Measurements from ENCODE around the gene MAP1LC3A. TPM values are rescaled to one million over a fixed set of nuclear protein-coding genes. Genes with fewer than 3 reads are reported as not detected.
A peak's percentile ranks its signal among the peaks of the same experiment; 100 is the strongest.

Gene MAP1LC3A
- total RNA-seq, 1 donor from 2014 or later, result 11.0 TPM

- Histone ChIP-seq H3K4me1 (ENCODE audit: control insufficient read depth in 3 of 3, insufficient read depth in 3 of 3, low read length in 3 of 3) (no peaks in the 10 kb centered on the region), H3K9me3 (ENCODE audit: control insufficient read depth in 3 of 3, low read length in 3 of 3) (no peaks in the 10 kb centered on the region), H3K9ac (ENCODE audit: low read depth in 1 of 3, low read length in 3 of 3) (no peak overlapping the region), H3K27me3 (ENCODE audit: control insufficient read depth in 3 of 3, insufficient read depth in 3 of 3, low read length in 3 of 3) (no peaks in the 10 kb centered on the region), H3K36me3 (ENCODE audit: control insufficient read depth in 3 of 3, insufficient read depth in 3 of 3, low read length in 3 of 3) (peaks cover 31 to 47% (median 32%) of the 10 kb centered on the region in 3 donors), H3K27ac (ENCODE audit: low read depth, low read length) (no peak overlapping the region), H3K4me3 (ENCODE audit: low read length in 3 of 3) (no peak overlapping the region)
These were observed 12.4 kb downstream of the MAP1LC3A start for GRCh38 chr20:34570859-34571306.

GRCh38 chr20:34571753-34572152 is 13.2 kb downstream of the MAP1LC3A start:
- no peak overlapping the region for H3K4me3 ChIP-seq (ENCODE audit: low read length in 3 of 3)
- peaks cover 29 to 43% (median 32%) of the 10 kb centered on the region in 3 donors for H3K36me3 ChIP-seq (ENCODE audit: control insufficient read depth in 3 of 3, insufficient read depth in 3 of 3, low read length in 3 of 3)
- H3K4me1 ChIP-seq (ENCODE audit: control insufficient read depth in 3 of 3, insufficient read depth in 3 of 3, low read length in 3 of 3), result no peaks in the 10 kb centered on the region
- no peaks in the 10 kb centered on the region for H3K9me3 ChIP-seq (ENCODE audit: control insufficient read depth in 3 of 3, low read length in 3 of 3)
- H3K27me3 ChIP-seq (ENCODE audit: control insufficient read depth in 3 of 3, insufficient read depth in 3 of 3, low read length in 3 of 3), result no peaks in the 10 kb centered on the region
- H3K9ac ChIP-seq (ENCODE audit: low read depth in 1 of 3, low read length in 3 of 3), result no peak overlapping the region
- no peak overlapping the region for H3K27ac ChIP-seq (ENCODE audit: low read depth, low read length)

GRCh38 chr20:34573541-34574300 is 15.2 kb downstream of the MAP1LC3A start:
- Histone ChIP-seq H3K4me3 (ENCODE audit: low read length in 3 of 3) (no peak overlapping the region), H3K9me3 (ENCODE audit: control insufficient read depth in 3 of 3, low read length in 3 of 3) (no peaks in the 10 kb centered on the region), H3K4me1 (ENCODE audit: control insufficient read depth in 3 of 3, insufficient read depth in 3 of 3, low read length in 3 of 3) (peaks cover 10 to 13% (median 10%) of the 10 kb centered on the region in 3 donors), H3K27ac (ENCODE audit: low read depth, low read length) (no peak overlapping the region), H3K36me3 (ENCODE audit: control insufficient read depth in 3 of 3, insufficient read depth in 3 of 3, low read length in 3 of 3) (peaks cover 23 to 34% (median 29%) of the 10 kb centered on the region in 3 donors), H3K27me3 (ENCODE audit: control insufficient read depth in 3 of 3, insufficient read depth in 3 of 3, low read length in 3 of 3) (no peaks in the 10 kb centered on the region), H3K9ac (ENCODE audit: low read depth in 1 of 3, low read length in 3 of 3) (no peak overlapping the region)

- H3K9me3 ChIP-seq (ENCODE audit: control insufficient read depth in 3 of 3, low read length in 3 of 3), result no peaks in the 10 kb centered on the region
- no peaks in the 10 kb centered on the region for H3K27me3 ChIP-seq (ENCODE audit: control insufficient read depth in 3 of 3, insufficient read depth in 3 of 3, low read length in 3 of 3)
- no peak overlapping the region for H3K27ac ChIP-seq (ENCODE audit: low read depth, low read length)
- no peak overlapping the region for H3K9ac ChIP-seq (ENCODE audit: low read depth in 1 of 3, low read length in 3 of 3)
- H3K4me1 ChIP-seq (ENCODE audit: control insufficient read depth in 3 of 3, insufficient read depth in 3 of 3, low read length in 3 of 3), result peaks cover 17 to 20% (median 17%) of the 10 kb centered on the region in 3 donors
- no peak overlapping the region for H3K4me3 ChIP-seq (ENCODE audit: low read length in 3 of 3)
- peaks cover 22 to 35% (median 29%) of the 10 kb centered on the region in 3 donors for H3K36me3 ChIP-seq (ENCODE audit: control insufficient read depth in 3 of 3, insufficient read depth in 3 of 3, low read length in 3 of 3)
These were observed 15.9 kb downstream of the MAP1LC3A start for GRCh38 chr20:34574426-34574825.

DNA sequence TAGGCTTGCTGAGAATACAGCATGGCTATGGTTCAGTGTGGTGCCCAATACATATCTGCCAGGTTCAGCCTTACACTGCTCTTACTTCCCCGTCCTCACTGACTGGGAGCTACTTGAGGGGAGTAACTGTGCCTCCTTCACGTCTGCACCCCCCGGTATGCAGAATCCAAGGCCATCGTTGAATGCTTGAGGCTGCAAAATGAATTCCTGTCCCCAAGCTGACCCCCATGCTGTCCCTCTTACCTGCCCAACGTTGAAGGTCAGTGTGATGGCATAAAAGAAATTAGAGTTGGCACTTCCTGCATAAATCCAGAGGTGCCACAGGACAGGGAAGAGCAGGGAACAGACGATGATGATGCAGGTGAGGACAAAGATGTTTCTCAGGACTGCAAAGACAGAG is 16.3 kb downstream of the MAP1LC3A start:
- Histone ChIP-seq H3K9me3 (ENCODE audit: control insufficient read depth in 3 of 3, low read length in 3 of 3) (no peaks in the 10 kb centered on the region), H3K36me3 (ENCODE audit: control insufficient read depth in 3 of 3, insufficient read depth in 3 of 3, low read length in 3 of 3) (peaks cover 22 to 34% (median 29%) of the 10 kb centered on the region in 3 donors)

DNA sequence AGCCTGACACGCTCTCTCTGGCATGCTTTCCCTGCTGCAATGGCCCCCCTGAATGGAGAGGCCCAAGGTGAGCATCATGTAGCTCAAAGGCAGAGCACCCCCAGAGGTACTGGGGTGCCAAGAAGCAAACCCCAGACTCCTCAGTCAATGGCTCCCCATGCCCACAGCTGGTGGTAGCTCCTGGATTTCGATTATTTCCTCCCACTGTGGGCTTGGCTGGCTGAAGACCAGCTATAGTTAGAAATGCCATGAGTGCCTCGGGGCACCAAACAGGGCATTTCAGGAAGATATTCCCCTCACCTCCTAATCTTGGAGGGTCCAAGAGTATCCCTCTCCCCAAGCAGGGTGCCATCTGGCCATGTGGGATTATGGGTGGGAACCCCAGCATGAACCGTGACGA is 16.8 kb downstream of the MAP1LC3A start:
- Histone ChIP-seq H3K4me3 (ENCODE audit: low read length in 3 of 3) (no peak overlapping the region), H3K9ac (ENCODE audit: low read depth in 1 of 3, low read length in 3 of 3) (no peak overlapping the region), H3K9me3 (ENCODE audit: control insufficient read depth in 3 of 3, low read length in 3 of 3) (no peaks in the 10 kb centered on the region), H3K36me3 (ENCODE audit: control insufficient read depth in 3 of 3, insufficient read depth in 3 of 3, low read length in 3 of 3) (peaks cover 23 to 31% (median 31%) of the 10 kb centered on the region in 3 donors), H3K27ac (ENCODE audit: low read depth, low read length) (no peak overlapping the region), H3K4me1 (ENCODE audit: control insufficient read depth in 3 of 3, insufficient read depth in 3 of 3, low read length in 3 of 3) (peaks cover 18 to 22% (median 22%) of the 10 kb centered on the region in 3 donors), H3K27me3 (ENCODE audit: control insufficient read depth in 3 of 3, insufficient read depth in 3 of 3, low read length in 3 of 3) (no peaks in the 10 kb centered on the region)

More for the DNA sequence above, 16.3 kb downstream of the MAP1LC3A start:
- Histone ChIP-seq H3K27ac (ENCODE audit: low read depth, low read length) (no peak overlapping the region), H3K27me3 (ENCODE audit: control insufficient read depth in 3 of 3, insufficient read depth in 3 of 3, low read length in 3 of 3) (no peaks in the 10 kb centered on the region), H3K4me1 (ENCODE audit: control insufficient read depth in 3 of 3, insufficient read depth in 3 of 3, low read length in 3 of 3) (peaks cover 18 to 22% (median 20%) of the 10 kb centered on the region in 3 donors), H3K9ac (ENCODE audit: low read depth in 1 of 3, low read length in 3 of 3) (no peak overlapping the region), H3K4me3 (ENCODE audit: low read length in 3 of 3) (no peak overlapping the region)

- Histone ChIP-seq H3K4me1 (ENCODE audit: control insufficient read depth in 3 of 3, insufficient read depth in 3 of 3, low read length in 3 of 3) (peaks cover 18 to 22% (median 22%) of the 10 kb centered on the region in 3 donors), H3K27me3 (ENCODE audit: control insufficient read depth in 3 of 3, insufficient read depth in 3 of 3, low read length in 3 of 3) (no peaks in the 10 kb centered on the region), H3K9me3 (ENCODE audit: control insufficient read depth in 3 of 3, low read length in 3 of 3) (no peaks in the 10 kb centered on the region), H3K4me3 (ENCODE audit: low read length in 3 of 3) (no peak overlapping the region), H3K36me3 (ENCODE audit: control insufficient read depth in 3 of 3, insufficient read depth in 3 of 3, low read length in 3 of 3) (peaks cover 25 to 36% (median 31%) of the 10 kb centered on the region in 3 donors), H3K27ac (ENCODE audit: low read depth, low read length) (no peak overlapping the region), H3K9ac (ENCODE audit: low read depth in 1 of 3, low read length in 3 of 3) (no peak overlapping the region)
These were observed 17.2 kb downstream of the MAP1LC3A start for GRCh38 chr20:34575756-34576155.

GRCh38 chr20:34577061-34577460 is 18.5 kb downstream of the MAP1LC3A start:
- peaks cover 23 to 33% (median 25%) of the 10 kb centered on the region in 3 donors for H3K36me3 ChIP-seq (ENCODE audit: control insufficient read depth in 3 of 3, insufficient read depth in 3 of 3, low read length in 3 of 3)
- no peak overlapping the region for H3K9ac ChIP-seq (ENCODE audit: low read depth in 1 of 3, low read length in 3 of 3)
- no peaks in the 10 kb centered on the region for H3K27me3 ChIP-seq (ENCODE audit: control insufficient read depth in 3 of 3, insufficient read depth in 3 of 3, low read length in 3 of 3)
- no peak overlapping the region for H3K4me3 ChIP-seq (ENCODE audit: low read length in 3 of 3)
- H3K27ac ChIP-seq (ENCODE audit: low read depth, low read length), result no peak overlapping the region
- no peaks in the 10 kb centered on the region for H3K9me3 ChIP-seq (ENCODE audit: control insufficient read depth in 3 of 3, low read length in 3 of 3)
- peaks cover 24 to 31% (median 29%) of the 10 kb centered on the region in 3 donors for H3K4me1 ChIP-seq (ENCODE audit: control insufficient read depth in 3 of 3, insufficient read depth in 3 of 3, low read length in 3 of 3)

DNA sequence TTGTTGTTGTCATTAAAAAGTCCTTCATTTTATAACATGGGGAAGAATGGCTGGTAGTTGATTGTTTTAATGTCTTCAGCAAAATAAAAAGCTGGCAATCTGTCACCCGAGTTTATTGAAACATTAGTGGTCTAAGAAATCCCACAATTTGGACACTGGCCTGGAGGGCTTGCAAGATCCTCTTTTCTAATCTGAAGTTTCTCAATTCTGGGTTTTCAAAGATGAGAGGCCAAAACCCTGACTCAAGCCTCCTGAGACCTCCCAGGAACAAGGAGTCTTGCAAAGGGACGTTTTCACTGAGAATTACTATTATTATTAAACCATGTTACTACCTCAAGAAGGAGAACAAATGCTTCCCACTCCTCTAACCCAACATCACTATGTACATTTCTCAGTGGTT is 19.5 kb downstream of the MAP1LC3A start:
- Histone ChIP-seq H3K9me3 (ENCODE audit: control insufficient read depth in 3 of 3, low read length in 3 of 3) (no peaks in the 10 kb centered on the region), H3K27ac (ENCODE audit: low read depth, low read length) (no peak overlapping the region), H3K27me3 (ENCODE audit: control insufficient read depth in 3 of 3, insufficient read depth in 3 of 3, low read length in 3 of 3) (no peaks in the 10 kb centered on the region), H3K4me1 (ENCODE audit: control insufficient read depth in 3 of 3, insufficient read depth in 3 of 3, low read length in 3 of 3) (peaks cover 24 to 35% (median 35%) of the 10 kb centered on the region in 3 donors), H3K4me3 (ENCODE audit: low read length in 3 of 3) (no peak overlapping the region), H3K36me3 (ENCODE audit: control insufficient read depth in 3 of 3, insufficient read depth in 3 of 3, low read length in 3 of 3) (peaks cover 23 to 32% (median 25%) of the 10 kb centered on the region in 3 donors), H3K9ac (ENCODE audit: low read depth in 1 of 3, low read length in 3 of 3) (peak overlapping the region; percentile 1 to 58 (median 35))

GRCh38 chr20:34578521-34578920 is 20.0 kb downstream of the MAP1LC3A start:
- Histone ChIP-seq H3K27ac (ENCODE audit: low read depth, low read length) (peak overlapping the region; percentile 46), H3K9me3 (ENCODE audit: control insufficient read depth in 3 of 3, low read length in 3 of 3) (no peaks in the 10 kb centered on the region), H3K9ac (ENCODE audit: low read depth in 1 of 3, low read length in 3 of 3) (peak overlapping the region; percentile 35 to 62 (median 58)), H3K27me3 (ENCODE audit: control insufficient read depth in 3 of 3, insufficient read depth in 3 of 3, low read length in 3 of 3) (no peaks in the 10 kb centered on the region), H3K36me3 (ENCODE audit: control insufficient read depth in 3 of 3, insufficient read depth in 3 of 3, low read length in 3 of 3) (peaks cover 20 to 32% (median 20%) of the 10 kb centered on the region in 3 donors), H3K4me3 (ENCODE audit: low read length in 3 of 3) (no peak overlapping the region), H3K4me1 (ENCODE audit: control insufficient read depth in 3 of 3, insufficient read depth in 3 of 3, low read length in 3 of 3) (peaks cover 27 to 40% (median 40%) of the 10 kb centered on the region in 3 donors)
